ENCODE measurements around the gene DLG2. TPM values are rescaled to one million over a fixed set of nuclear protein-coding genes. Genes with fewer than 3 reads are reported as not detected.

Gene DLG2
- total RNA-seq, 1 experiment from 2014 or later, result not detected

- in situ Hi-C loops (cut with HindIII; ENCODE audit: low pct_unique_long_range_greater_than_20kb, low sequenced_read_pairs), result no loop called here
- no peak for DNase-seq (ENCODE audit: low read depth, low spot score)
Observed at GRCh38 chr11:84455691-84456090, 1171.5 kb downstream of the DLG2 start.

GRCh38 chr11:84452211-84452610 is 1174.9 kb downstream of the DLG2 start:
- in situ Hi-C loops (cut with HindIII; ENCODE audit: low pct_unique_long_range_greater_than_20kb, low sequenced_read_pairs), result no loop called here
- DNase-seq (ENCODE audit: low read depth, low spot score), result no peak

- no peak for DNase-seq (ENCODE audit: low read depth, low spot score)
- in situ Hi-C loops (cut with HindIII; ENCODE audit: low pct_unique_long_range_greater_than_20kb, low sequenced_read_pairs), result no loop called here
Observed at GRCh38 chr11:84438565-84438964, 1188.6 kb downstream of the DLG2 start.

- DNase-seq (ENCODE audit: low read depth, low spot score), result no peak
- in situ Hi-C loops (cut with HindIII; ENCODE audit: low pct_unique_long_range_greater_than_20kb, low sequenced_read_pairs), result no loop called here
Observed at GRCh38 chr11:84437071-84437980, 1189.8 kb downstream of the DLG2 start.

GRCh38 chr11:84430661-84431060 is 1196.5 kb downstream of the DLG2 start:
- DNase-seq (ENCODE audit: low read depth, low spot score), result no peak
- in situ Hi-C loops (cut with HindIII; ENCODE audit: low pct_unique_long_range_greater_than_20kb, low sequenced_read_pairs), result no loop called here

GRCh38 chr11:84425673-84426072 is 1201.5 kb downstream of the DLG2 start:
- in situ Hi-C loops (cut with HindIII; ENCODE audit: low pct_unique_long_range_greater_than_20kb, low sequenced_read_pairs), result no loop called here
- no peak for DNase-seq (ENCODE audit: low read depth, low spot score)

GRCh38 chr11:84420271-84420670 is 1206.9 kb downstream of the DLG2 start:
- in situ Hi-C loops (cut with HindIII; ENCODE audit: low pct_unique_long_range_greater_than_20kb, low sequenced_read_pairs), result no loop called here
- no peak for DNase-seq (ENCODE audit: low read depth, low spot score)

GRCh38 chr11:84419616-84420015 is 1207.5 kb downstream of the DLG2 start:
- DNase-seq (ENCODE audit: low read depth, low spot score), result no peak
- in situ Hi-C loops (cut with HindIII; ENCODE audit: low pct_unique_long_range_greater_than_20kb, low sequenced_read_pairs), result no loop called here

GRCh38 chr11:84414920-84415319 is 1212.2 kb downstream of the DLG2 start:
- DNase-seq (ENCODE audit: low read depth, low spot score), result no peak
- in situ Hi-C loops (cut with HindIII; ENCODE audit: low pct_unique_long_range_greater_than_20kb, low sequenced_read_pairs), result no loop called here

GRCh38 chr11:84413549-84413948 is 1213.6 kb downstream of the DLG2 start:
- DNase-seq (ENCODE audit: low read depth, low spot score), result no peak
- in situ Hi-C loops (cut with HindIII; ENCODE audit: low pct_unique_long_range_greater_than_20kb, low sequenced_read_pairs), result no loop called here

- no peak for DNase-seq (ENCODE audit: low read depth, low spot score)
- in situ Hi-C loops (cut with HindIII; ENCODE audit: low pct_unique_long_range_greater_than_20kb, low sequenced_read_pairs), result no loop called here
Observed at GRCh38 chr11:84412862-84413261, 1214.3 kb downstream of the DLG2 start.

- in situ Hi-C loops (cut with HindIII; ENCODE audit: low pct_unique_long_range_greater_than_20kb, low sequenced_read_pairs), result no loop called here
- no peak for DNase-seq (ENCODE audit: low read depth, low spot score)
Observed at GRCh38 chr11:84408946-84409411, 1218.2 kb downstream of the DLG2 start.

- in situ Hi-C loops (cut with HindIII; ENCODE audit: low pct_unique_long_range_greater_than_20kb, low sequenced_read_pairs), result no loop called here
- no peak for DNase-seq (ENCODE audit: low read depth, low spot score)
Observed at GRCh38 chr11:84407091-84407490, 1220.1 kb downstream of the DLG2 start.

GRCh38 chr11:84398017-84398626 is 1229.0 kb downstream of the DLG2 start:
- peak; percentile 39 for DNase-seq (ENCODE audit: low read depth, low spot score)
- in situ Hi-C loops (cut with HindIII; ENCODE audit: low pct_unique_long_range_greater_than_20kb, low sequenced_read_pairs), result no loop called here

GRCh38 chr11:84396521-84396920 is 1230.6 kb downstream of the DLG2 start:
- no peak for DNase-seq (ENCODE audit: low read depth, low spot score)
- in situ Hi-C loops (cut with HindIII; ENCODE audit: low pct_unique_long_range_greater_than_20kb, low sequenced_read_pairs), result no loop called here

GRCh38 chr11:84390441-84391078 is 1236.6 kb downstream of the DLG2 start:
- DNase-seq (ENCODE audit: low read depth, low spot score), result no peak
- in situ Hi-C loops (cut with HindIII; ENCODE audit: low pct_unique_long_range_greater_than_20kb, low sequenced_read_pairs), result no loop called here

GRCh38 chr11:84389696-84390095 is 1237.4 kb downstream of the DLG2 start:
- no peak for DNase-seq (ENCODE audit: low read depth, low spot score)
- in situ Hi-C loops (cut with HindIII; ENCODE audit: low pct_unique_long_range_greater_than_20kb, low sequenced_read_pairs), result no loop called here

GRCh38 chr11:84384731-84385130 is 1242.4 kb downstream of the DLG2 start:
- DNase-seq (ENCODE audit: low read depth, low spot score), result peak; percentile 59
- in situ Hi-C loops (cut with HindIII; ENCODE audit: low pct_unique_long_range_greater_than_20kb, low sequenced_read_pairs), result no loop called here
